Activated CD8-positive, alpha-beta memory T cell treated with anti-CD3 and anti-CD28 coated beads, Interleukin-2, amount 10 ng/mL, durations not matched to agents 7 days and 5 days (primary cell): ENCODE data around the gene PRTFDC1. TPM values are rescaled to one million over a fixed set of nuclear protein-coding genes. Genes with fewer than 3 reads are reported as not detected.
"Not testable (repeated sequence)": the region's sequence is repeated elsewhere in the genome, so short reads cannot be mapped to it uniquely, and the experiment has no call there.

Experiments used
- ATAC-seq: fragments of 150-1000 bp; cut with Tn5 transposase; one replicate; pipeline ENCODE4 v1.10.0; 2021; ENCODE audit warnings: moderate library complexity
- CTCF ChIA-PET: fragments of 350-600 bp; sonication (Branson Sonifier 250); formaldehyde crosslinking; loops from one replicate; lab custom pipeline; 2021; ENCODE audit warnings: antibody characterized with exemption; lab: Charles Lee
- DNase-seq: peaks from one replicate; pipeline ENCODE4 v3.0.0-alpha.2; 2020
- H3K27ac Mint-ChIP-seq: one replicate; pipeline ENCODE4 v1.8.0; 2021; ENCODE audit warnings: mild to moderate bottlenecking, mixed read lengths
- H3K27me3 Mint-ChIP-seq: one replicate; pipeline ENCODE4 v1.8.0; 2021; ENCODE audit warnings: mixed read lengths
- H3K36me3 Mint-ChIP-seq: one replicate; pipeline ENCODE4 v1.8.0; 2021; ENCODE audit warnings: mild to moderate bottlenecking, mixed read lengths
- H3K4me1 Mint-ChIP-seq: one replicate; pipeline ENCODE4 v1.8.0; 2021; ENCODE audit warnings: mixed read lengths
- H3K4me3 Mint-ChIP-seq: one replicate; pipeline ENCODE4 v1.8.0; 2021; ENCODE audit warnings: mild to moderate bottlenecking, moderate library complexity, mixed read lengths
- H3K9me3 Mint-ChIP-seq: one replicate; pipeline ENCODE4 v1.8.0; 2022; ENCODE audit warnings: low read depth, mixed read lengths
- total RNA-seq, 2 experiments: library from RNA; stranded (reverse); gene quantifications; one replicate each; pipeline ENCODE4 v1.2.3, GENCODE V29; 2021

Gene PRTFDC1
- total RNA-seq, 2 experiments from 2014 or later, result 1.6 to 2.9 TPM

DNA sequence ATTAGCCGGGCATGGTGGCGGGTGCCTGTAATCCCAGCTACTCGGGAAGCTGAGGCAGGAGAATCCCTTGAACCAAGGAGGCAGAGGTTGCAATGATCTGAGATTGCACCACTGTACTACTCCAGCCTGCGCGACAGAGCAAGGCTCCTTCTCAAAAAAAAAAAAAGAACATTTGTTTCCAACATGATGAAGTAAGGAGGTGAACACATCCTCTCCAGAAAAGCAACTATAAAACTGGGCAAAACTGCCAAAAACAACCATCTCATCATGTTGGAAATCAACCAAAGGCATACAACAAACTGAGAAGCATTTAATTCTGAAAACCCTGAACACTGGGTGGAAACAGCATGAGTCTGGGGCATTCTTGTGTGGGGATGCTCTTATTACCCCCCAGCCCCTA, 14.3 kb downstream of the PRTFDC1 start:
- H3K27me3 Mint-ChIP-seq, result no peaks in the 10 kb centered on the region
- H3K36me3 Mint-ChIP-seq, result peaks cover 4% of the 10 kb centered on the region
- no peak for DNase-seq
- CTCF ChIA-PET, result interaction anchor here (0.7 kb wide), 1 partner anchor 526 kb away, joined by 3 read pairs; no protein-coding TSS in a partner anchor
- no peak for ATAC-seq
- peaks cover 6% of the 10 kb centered on the region for H3K4me1 Mint-ChIP-seq
- H3K27ac Mint-ChIP-seq, result no peak overlapping the region
- no peaks in the 10 kb centered on the region for H3K9me3 Mint-ChIP-seq
- H3K4me3 Mint-ChIP-seq, result no peak overlapping the region

DNA sequence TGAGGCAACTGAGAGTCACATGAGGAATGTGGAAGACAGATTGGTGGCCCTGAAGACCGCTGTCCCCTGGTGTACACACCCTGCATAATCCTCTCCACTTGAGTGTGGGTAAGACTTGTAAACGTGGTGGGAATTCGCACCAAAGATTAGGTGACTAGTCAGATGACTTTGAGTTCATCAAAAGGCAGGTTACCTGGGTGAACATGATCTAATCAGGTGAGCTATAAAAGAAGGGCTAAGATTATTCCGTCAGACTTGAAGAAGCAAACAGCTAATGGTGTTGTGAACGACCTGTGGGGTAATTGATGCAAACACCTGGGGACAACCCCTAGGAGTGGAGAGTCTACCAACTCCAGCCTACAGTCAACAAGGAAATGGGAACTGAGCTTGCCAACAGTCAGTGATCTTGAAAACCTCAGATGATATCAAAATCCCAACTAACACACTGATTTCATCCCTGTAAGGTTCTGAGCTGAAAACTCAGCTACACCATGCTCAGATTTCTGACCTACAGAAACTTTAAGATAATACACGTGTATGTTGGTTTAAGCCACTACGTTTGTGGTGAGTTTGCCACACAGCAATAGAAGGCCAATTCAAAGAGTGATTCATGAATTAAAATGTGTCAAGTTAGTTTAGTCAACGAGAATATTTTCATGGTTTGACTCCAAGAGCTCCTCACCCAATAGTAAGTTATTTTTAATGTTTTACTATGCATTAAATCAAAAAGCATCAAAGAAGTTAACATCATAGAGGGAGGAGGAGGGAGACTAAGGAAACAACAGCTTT, 16.7 kb downstream of the PRTFDC1 start:
- Mint-ChIP-seq H3K27me3 (no peaks in the 10 kb centered on the region), H3K27ac (no peak overlapping the region), H3K4me3 (no peak overlapping the region), H3K36me3 (peaks cover 4% of the 10 kb centered on the region), H3K4me1 (peaks cover 6% of the 10 kb centered on the region), H3K9me3 (no peaks in the 10 kb centered on the region)
- CTCF ChIA-PET, result interaction anchor here (1.3 to 1.4 kb wide), 2 partner anchors 16 to 29 kb away, joined by 3 read pairs; partner anchors contain the start of gene PRTFDC1
- no peak for DNase-seq
- no peak for ATAC-seq

DNA sequence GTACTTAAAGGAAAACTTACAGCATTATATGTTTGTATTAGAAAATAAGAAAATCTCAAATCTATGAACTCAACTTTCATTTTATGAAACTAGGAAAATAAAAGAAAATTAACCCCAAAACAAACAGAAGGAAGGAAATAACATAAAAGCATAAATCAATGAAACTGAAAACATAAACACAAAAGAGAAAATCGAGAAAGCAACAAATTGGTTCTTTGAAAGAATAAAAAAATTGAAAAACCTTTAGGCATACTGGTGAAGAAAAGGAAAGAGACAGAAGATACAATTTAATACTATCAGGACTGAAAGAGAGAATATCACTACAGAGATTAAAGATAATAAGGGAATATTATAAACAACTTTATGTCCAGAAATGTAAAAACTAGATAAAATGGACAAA, 21.2 kb downstream of the PRTFDC1 start:
- Mint-ChIP-seq H3K27me3 (no peaks in the 10 kb centered on the region), H3K27ac (no peak overlapping the region), H3K36me3 (peaks cover 7% of the 10 kb centered on the region), H3K9me3 (no peaks in the 10 kb centered on the region), H3K4me1 (peaks cover 17% of the 10 kb centered on the region), H3K4me3 (no peak overlapping the region)
- DNase-seq (no peak), ATAC-seq (no peak)
- CTCF ChIA-PET, result interaction anchor here (3.4 kb wide), 1 partner anchor 21 kb away, joined by 11 read pairs; the partner anchor contains the start of gene PRTFDC1

DNA sequence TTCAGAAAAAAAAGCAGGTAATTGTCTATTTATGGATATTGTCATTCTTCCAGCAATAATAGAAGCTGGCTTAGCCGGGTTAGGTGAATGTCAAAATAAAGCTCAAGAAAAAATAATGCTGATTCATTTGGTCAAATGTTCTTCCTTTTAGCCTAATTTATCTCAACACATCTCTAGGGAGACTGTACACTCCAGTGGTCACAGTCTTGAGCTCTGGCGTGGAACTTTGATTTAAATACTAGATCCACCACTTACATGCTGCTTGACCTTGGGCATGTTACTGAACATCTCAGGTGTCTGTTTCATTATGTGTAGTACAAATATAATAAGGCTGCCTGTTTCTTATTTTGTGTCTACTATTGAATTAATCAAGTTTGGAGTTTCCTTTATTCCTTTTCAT, 22.0 kb downstream of the PRTFDC1 start:
- Mint-ChIP-seq H3K4me3 (no peak overlapping the region), H3K27ac (no peak overlapping the region), H3K27me3 (no peaks in the 10 kb centered on the region), H3K4me1 (peaks cover 11% of the 10 kb centered on the region), H3K9me3 (no peaks in the 10 kb centered on the region), H3K36me3 (peaks cover 5% of the 10 kb centered on the region)
- no peak for DNase-seq
- ATAC-seq, result no peak
- CTCF ChIA-PET, result interaction anchor here (0.9 to 3.4 kb wide), 3 partner anchors 10 to 22 kb away, joined by 3 to 11 read pairs (median 6); partner anchors contain the start of gene PRTFDC1

DNA sequence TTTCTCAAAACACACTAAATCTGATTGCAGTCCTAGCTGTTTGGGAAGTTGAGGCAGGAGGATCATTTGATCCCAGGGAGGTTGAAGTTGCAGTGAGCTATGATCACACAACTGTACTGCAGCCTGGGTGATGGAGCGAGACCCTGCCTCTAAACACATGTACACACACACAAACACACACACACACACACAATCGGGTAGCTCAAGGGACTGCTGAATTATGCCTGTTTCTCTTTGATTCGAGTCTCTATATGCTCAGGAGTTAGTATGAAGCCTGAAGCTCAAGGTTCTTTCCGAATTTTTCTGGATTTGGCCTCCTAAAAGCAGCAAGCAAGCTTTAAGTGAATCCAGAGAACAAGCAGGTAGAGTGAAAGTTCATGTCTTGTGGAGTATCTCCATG, 22.5 kb downstream of the PRTFDC1 start:
- no peak overlapping the region for H3K4me3 Mint-ChIP-seq
- CTCF ChIA-PET, result interaction anchor here (0.9 to 3.4 kb wide), 3 partner anchors 9 to 22 kb away, joined by 3 to 11 read pairs (median 6); partner anchors contain the start of gene PRTFDC1
- H3K9me3 Mint-ChIP-seq, result no peaks in the 10 kb centered on the region
- H3K27ac Mint-ChIP-seq, result no peak overlapping the region
- DNase-seq, result no peak
- peaks cover 5% of the 10 kb centered on the region for H3K36me3 Mint-ChIP-seq
- H3K4me1 Mint-ChIP-seq, result peaks cover 10% of the 10 kb centered on the region
- no peaks in the 10 kb centered on the region for H3K27me3 Mint-ChIP-seq
- no peak for ATAC-seq

DNA sequence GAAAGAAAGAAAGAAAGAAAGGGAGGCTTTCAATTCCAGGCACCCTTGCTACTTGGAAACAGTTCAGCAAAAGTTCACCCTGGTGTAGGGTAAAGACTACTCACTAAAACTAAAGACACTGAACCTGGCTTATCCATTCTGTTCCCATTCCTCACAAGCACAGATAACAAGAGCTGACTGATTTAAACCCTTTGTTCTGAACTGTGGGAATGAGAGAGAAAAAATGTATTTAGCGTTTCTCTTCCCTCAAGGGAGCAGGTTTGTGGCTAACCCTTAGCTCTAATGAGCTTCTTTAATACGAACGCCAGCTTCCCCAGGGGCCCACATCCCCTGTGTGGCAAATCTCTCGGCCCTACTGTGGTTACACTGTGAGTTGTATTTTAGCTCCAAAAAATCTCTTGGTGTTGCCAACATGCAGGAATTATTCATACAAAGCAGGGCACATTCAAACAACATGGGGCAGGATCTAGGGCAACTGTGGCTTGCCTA, 23.3 kb downstream of the PRTFDC1 start:
- Mint-ChIP-seq H3K27ac (no peak overlapping the region), H3K36me3 (peaks cover 12% of the 10 kb centered on the region), H3K9me3 (no peaks in the 10 kb centered on the region), H3K27me3 (no peaks in the 10 kb centered on the region), H3K4me3 (no peak overlapping the region), H3K4me1 (peaks cover 13% of the 10 kb centered on the region)
- DNase-seq (no peak), ATAC-seq (no peak)
- CTCF ChIA-PET, result interaction anchor here (0.7 to 3.4 kb wide), 3 partner anchors 8 to 23 kb away, joined by 3 to 11 read pairs (median 6); partner anchors contain the start of gene PRTFDC1

DNA sequence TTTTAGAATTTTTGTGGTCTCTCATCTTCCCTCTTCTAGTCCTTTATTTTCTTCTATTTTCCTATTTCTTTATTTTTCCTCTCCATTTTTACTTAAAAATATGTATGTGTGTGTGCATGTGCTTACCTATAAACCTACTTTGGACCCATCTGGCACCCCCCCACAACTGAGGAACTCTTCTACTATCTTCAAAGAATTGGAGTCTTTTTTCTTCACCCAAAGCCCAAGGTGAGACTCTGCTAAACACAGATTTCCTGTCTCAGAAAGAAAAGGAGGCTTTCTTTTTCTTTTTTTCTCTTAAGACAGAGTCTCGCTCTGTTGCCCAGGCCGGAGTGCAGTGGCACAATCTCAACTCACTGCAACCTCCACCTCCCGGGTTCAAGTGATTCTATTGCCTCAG, 24.2 kb downstream of the PRTFDC1 start:
- no peaks in the 10 kb centered on the region for H3K27me3 Mint-ChIP-seq
- H3K4me3 Mint-ChIP-seq, result no peak overlapping the region
- CTCF ChIA-PET, result interaction anchor here (3.4 kb wide), 1 partner anchor 24 kb away, joined by 11 read pairs; the partner anchor contains the start of gene PRTFDC1
- H3K36me3 Mint-ChIP-seq, result peaks cover 19% of the 10 kb centered on the region
- ATAC-seq (no peak), DNase-seq (no peak)
- H3K9me3 Mint-ChIP-seq, result no peaks in the 10 kb centered on the region
- H3K27ac Mint-ChIP-seq, result peak overlapping the region; percentile 24
- H3K4me1 Mint-ChIP-seq, result peaks cover 17% of the 10 kb centered on the region

DNA sequence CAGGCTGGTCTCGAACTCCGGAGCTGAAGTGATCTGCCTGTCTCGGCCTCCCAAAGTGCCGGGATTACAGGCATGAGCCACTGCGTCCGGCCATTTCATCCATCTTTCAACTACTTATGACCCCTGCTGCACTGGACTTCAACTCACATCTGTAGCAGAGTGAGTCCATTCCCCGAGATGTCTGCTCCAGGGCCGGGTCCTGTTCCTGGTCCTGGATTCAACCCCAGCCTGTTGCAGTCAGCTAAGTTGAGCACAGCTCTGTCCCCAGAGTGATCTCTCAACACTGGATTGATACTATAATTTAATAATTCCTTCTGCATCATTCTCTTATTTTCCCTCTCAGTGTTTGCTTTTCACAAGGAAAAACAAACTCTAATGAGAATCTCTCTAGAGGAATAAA, 25.8 kb downstream of the PRTFDC1 start:
- CTCF ChIA-PET, result interaction anchor here (1.0 kb wide), 1 partner anchor 25 kb away, joined by 4 read pairs; no protein-coding TSS in a partner anchor
- H3K36me3 Mint-ChIP-seq, result peaks cover 24% of the 10 kb centered on the region
- DNase-seq (no peak), ATAC-seq (no peak)
- H3K27ac Mint-ChIP-seq, result no peak overlapping the region
- H3K27me3 Mint-ChIP-seq, result no peaks in the 10 kb centered on the region
- no peaks in the 10 kb centered on the region for H3K9me3 Mint-ChIP-seq
- H3K4me1 Mint-ChIP-seq, result peaks cover 23% of the 10 kb centered on the region
- no peak overlapping the region for H3K4me3 Mint-ChIP-seq

DNA sequence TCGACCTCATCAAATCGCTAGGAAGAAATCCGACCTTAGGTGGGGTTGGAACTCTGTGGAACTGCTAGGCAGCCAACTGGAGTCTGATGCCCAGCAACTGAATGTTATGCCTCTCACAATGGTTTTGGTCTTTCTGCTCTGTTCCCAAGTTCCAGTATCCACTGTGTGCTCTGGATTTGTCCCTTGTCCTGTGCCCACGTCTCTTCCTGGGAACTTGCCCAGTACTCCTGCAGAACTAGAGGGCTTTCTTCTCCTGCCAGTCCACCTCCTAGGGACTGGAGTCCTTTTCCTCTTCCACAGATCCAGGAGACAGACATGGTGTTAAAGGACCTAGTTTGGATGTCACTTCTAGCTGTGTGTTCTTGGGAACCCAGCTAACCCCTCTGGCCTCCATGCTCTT, 26.6 kb downstream of the PRTFDC1 start:
- Mint-ChIP-seq H3K4me3 (no peak overlapping the region), H3K27me3 (no peaks in the 10 kb centered on the region), H3K36me3 (peaks cover 24% of the 10 kb centered on the region), H3K9me3 (no peaks in the 10 kb centered on the region), H3K4me1 (peaks cover 31% of the 10 kb centered on the region), H3K27ac (no peak overlapping the region)
- no peak for DNase-seq
- ATAC-seq, result no peak
- CTCF ChIA-PET, result interaction anchor here (1.0 kb wide), 1 partner anchor 26 kb away, joined by 4 read pairs; no protein-coding TSS in a partner anchor

DNA sequence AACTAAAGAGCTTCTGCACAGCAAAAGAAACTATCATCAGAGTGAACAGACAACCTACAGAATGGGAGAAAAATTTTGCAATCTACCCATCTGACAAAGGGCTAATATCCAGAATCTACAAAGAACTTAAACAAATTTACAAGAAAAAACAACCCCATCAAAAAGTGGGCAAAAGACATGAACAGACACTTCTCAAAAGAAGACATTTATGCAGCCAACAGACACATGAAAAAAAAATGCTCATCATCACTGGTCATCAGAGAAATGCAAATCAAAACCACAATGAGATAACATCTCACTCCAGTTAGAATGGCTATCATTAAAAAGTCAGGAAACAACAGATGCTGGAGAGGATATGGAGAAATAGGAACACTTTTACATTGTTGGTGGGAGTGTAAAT, 27.9 kb downstream of the PRTFDC1 start:
- CTCF ChIA-PET, H3K27me3 Mint-ChIP-seq, DNase-seq, H3K9me3 Mint-ChIP-seq, ATAC-seq, H3K4me3 Mint-ChIP-seq, H3K27ac Mint-ChIP-seq: not testable (repeated sequence)
- Mint-ChIP-seq H3K4me1 (peaks cover 34% of the 10 kb centered on the region), H3K36me3 (peaks cover 29% of the 10 kb centered on the region)

DNA sequence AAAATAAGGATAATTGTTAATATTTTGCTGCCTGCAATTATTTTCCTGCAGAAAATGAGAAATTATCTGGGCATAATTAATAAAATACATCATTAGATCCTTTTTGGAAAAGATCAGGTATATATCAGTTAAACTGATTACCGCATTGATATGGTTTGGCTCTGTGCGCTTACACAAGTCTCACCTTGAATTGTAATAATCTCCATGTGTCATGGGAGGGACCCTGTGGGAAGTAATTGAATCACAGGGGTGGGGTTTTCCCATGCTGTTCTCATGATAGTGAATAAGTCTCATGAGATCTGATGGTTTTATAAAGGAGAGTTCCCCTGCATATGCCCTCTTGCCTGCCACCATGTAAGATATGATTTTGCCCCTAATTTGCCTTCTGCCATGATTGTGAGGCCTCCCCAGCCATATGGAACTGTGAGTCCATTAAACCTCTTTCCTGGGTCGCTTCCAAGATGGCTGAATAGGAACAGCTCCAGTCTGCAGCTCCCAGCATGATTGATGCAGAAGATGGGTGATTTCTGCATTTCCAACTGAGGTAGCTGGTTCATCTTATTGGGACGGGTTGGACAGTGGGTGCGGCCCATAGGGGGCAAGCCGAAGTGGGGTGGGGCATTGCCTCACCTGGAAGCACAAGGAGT, 30.1 kb downstream of the PRTFDC1 start:
- peaks cover 32% of the 10 kb centered on the region for H3K36me3 Mint-ChIP-seq
- ATAC-seq, H3K27ac Mint-ChIP-seq, DNase-seq, H3K4me3 Mint-ChIP-seq, H3K9me3 Mint-ChIP-seq, H3K27me3 Mint-ChIP-seq: not testable (repeated sequence)
- peaks cover 26% of the 10 kb centered on the region for H3K4me1 Mint-ChIP-seq
- CTCF ChIA-PET, result interaction anchor here (0.9 to 1.2 kb wide), 2 partner anchors 40 to 41 kb away, joined by 3 to 4 read pairs; no protein-coding TSS in a partner anchor

DNA sequence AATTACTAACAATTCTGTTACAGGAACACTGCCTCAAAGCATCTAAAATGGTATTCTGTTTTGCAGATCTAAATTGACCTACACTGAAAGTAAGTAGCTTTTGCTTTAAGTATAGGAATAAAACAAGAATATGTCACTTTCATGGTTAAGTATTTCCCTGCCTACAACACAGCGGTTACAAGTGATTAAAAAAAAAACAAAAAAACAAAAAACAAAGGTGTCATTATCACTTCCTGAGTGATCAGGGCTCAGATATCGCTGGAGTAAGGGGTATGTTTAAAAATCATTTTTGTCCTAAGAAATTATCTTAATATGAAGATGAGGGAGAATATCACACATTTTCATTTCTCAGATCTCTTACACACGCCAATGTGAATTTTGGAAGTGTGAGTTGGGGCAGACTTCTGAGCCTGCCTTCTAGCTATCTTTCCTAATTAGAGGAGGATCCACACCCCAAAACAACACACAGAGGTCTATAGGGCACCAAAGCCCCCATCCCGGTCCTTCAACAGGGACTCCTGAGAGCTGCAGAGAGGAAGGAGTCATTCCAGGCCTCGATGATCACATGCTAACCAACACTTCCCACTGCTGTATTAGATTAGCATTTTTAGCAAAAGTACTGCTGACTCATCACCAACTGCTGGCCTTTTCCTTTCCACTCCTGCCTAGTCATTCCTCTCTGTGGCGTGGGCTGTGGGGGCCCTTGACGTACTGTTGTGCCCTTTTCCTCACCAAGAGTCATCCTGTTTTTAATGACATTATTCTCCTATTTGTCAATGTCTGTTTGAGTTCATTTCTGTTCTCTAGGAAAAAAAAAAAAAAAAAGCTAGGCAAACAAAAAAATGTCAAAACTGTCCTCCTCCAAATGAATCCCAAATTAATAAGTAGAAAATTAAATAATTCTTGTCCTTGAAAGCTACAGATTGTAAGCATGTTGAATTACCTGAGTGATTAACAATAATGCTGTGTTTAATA, 31.2 kb downstream of the PRTFDC1 start:
- Mint-ChIP-seq H3K36me3 (peaks cover 31% of the 10 kb centered on the region), H3K4me3 (peak overlapping the region; percentile 49), H3K27me3 (no peaks in the 10 kb centered on the region), H3K9me3 (no peaks in the 10 kb centered on the region), H3K27ac (peak overlapping the region; percentile 84), H3K4me1 (peaks cover 26% of the 10 kb centered on the region)
- CTCF ChIA-PET, result interaction anchor here (1.2 to 1.9 kb wide), 4 partner anchors 8 to 198 kb away, joined by 3 to 6 read pairs (median 4); partner anchors contain the start of gene ARHGAP21
- ATAC-seq (peak; percentile 90), DNase-seq (peak; percentile 85)
